Mesothelial cell of epicardium (in vitro differentiated cells): Measurements from ENCODE around the gene SDS. TPM values are rescaled to one million over a fixed set of nuclear protein-coding genes. Genes with fewer than 3 reads are reported as not detected.

Source experiments
- DNase-seq, 2 experiments: peaks; one replicate each; pipeline ENCODE4 v3.0.0; 2021; ENCODE audit warnings: low spot score in 2 of 2; ENCODE audit not compliant: unreplicated experiment in 2 of 2
- H3K27ac Mint-ChIP-seq: 2 replicates; pipeline ENCODE4 v1.8.0; 2021; ENCODE audit warnings: mixed read lengths
- H3K27me3 Mint-ChIP-seq: 2 replicates; pipeline ENCODE4 v1.8.0; 2021; ENCODE audit warnings: low read depth, mixed read lengths
- H3K36me3 Mint-ChIP-seq: 2 replicates; pipeline ENCODE4 v1.8.0; 2021; ENCODE audit warnings: mixed read lengths
- H3K4me1 Mint-ChIP-seq: 2 replicates; pipeline ENCODE4 v1.8.0; 2021; ENCODE audit warnings: mixed read lengths
- H3K4me3 Mint-ChIP-seq: 2 replicates; pipeline ENCODE4 v1.8.0; 2021; ENCODE audit warnings: mild to moderate bottlenecking, moderate library complexity, mixed read lengths
- H3K9me3 Mint-ChIP-seq: 2 replicates; pipeline ENCODE4 v1.8.0; 2021; ENCODE audit warnings: mixed read lengths
- CTCF ChIP-seq: fragments of 200-600 bp; sonication (generic); IDR thresholded peaks from one replicate; pipeline ENCODE4 v1.5.0; 2021; ENCODE audit warnings: antibody characterized with exemption; ENCODE audit not compliant: unreplicated experiment
- total RNA-seq: library from RNA; stranded (reverse); gene quantifications from 3 replicates; pipeline ENCODE4 v1.2.1, GENCODE V29; 2021

The SDS gene
- total RNA-seq, 1 donor from 2014 or later: not detected

GRCh38 chr12:113396200-113396599 lies 7.5 kb downstream of the SDS start:
- Mint-ChIP-seq H3K4me3 (no peak overlapping the region), H3K27ac (no peak overlapping the region), H3K4me1 (no peaks in the 10 kb centered on the region), H3K27me3 (peaks cover 15% of the 10 kb centered on the region), H3K36me3 (no peaks in the 10 kb centered on the region), H3K9me3 (peaks cover 4% of the 10 kb centered on the region)
- no peak for DNase-seq
- TF ChIP-seq CTCF: no peak

GRCh38 chr12:113395119-113395518 lies 8.6 kb downstream of the SDS start:
- Mint-ChIP-seq H3K9me3 (peaks cover 4% of the 10 kb centered on the region), H3K27ac (no peak overlapping the region), H3K4me3 (no peak overlapping the region), H3K36me3 (no peaks in the 10 kb centered on the region), H3K4me1 (no peaks in the 10 kb centered on the region), H3K27me3 (peaks cover 15% of the 10 kb centered on the region)
- DNase-seq: no peak
- TF ChIP-seq CTCF: no peak

GRCh38 chr12:113393749-113394148 lies 9.9 kb downstream of the SDS start:
- H3K9me3 Mint-ChIP-seq: peaks cover 4% of the 10 kb centered on the region
- H3K27me3 Mint-ChIP-seq: peaks cover 12% of the 10 kb centered on the region

GRCh38 chr12:113392988-113393579 lies 10.6 kb downstream of the SDS start:
- no peak for DNase-seq
- Mint-ChIP-seq H3K4me1 (no peaks in the 10 kb centered on the region), H3K4me3 (no peak overlapping the region), H3K27ac (no peak overlapping the region), H3K36me3 (peaks cover 4% of the 10 kb centered on the region), H3K9me3 (peaks cover 4% of the 10 kb centered on the region), H3K27me3 (peaks cover 8% of the 10 kb centered on the region)
- TF ChIP-seq CTCF: no peak

More at GRCh38 chr12:113393749-113394148, 9.9 kb downstream of the SDS start:
- H3K4me1 Mint-ChIP-seq: no peaks in the 10 kb centered on the region
- no peak for TF ChIP-seq CTCF
- no peak overlapping the region for H3K27ac Mint-ChIP-seq
- no peak for DNase-seq
- no peak overlapping the region for H3K4me3 Mint-ChIP-seq
- peaks cover under 1% of the 10 kb centered on the region for H3K36me3 Mint-ChIP-seq

- no peak overlapping the region for H3K4me3 Mint-ChIP-seq
- H3K27ac Mint-ChIP-seq: no peak overlapping the region
- H3K9me3 Mint-ChIP-seq: peaks cover 4% of the 10 kb centered on the region
- peaks cover 4% of the 10 kb centered on the region for H3K36me3 Mint-ChIP-seq
- no peaks in the 10 kb centered on the region for H3K4me1 Mint-ChIP-seq
- peaks cover 4% of the 10 kb centered on the region for H3K27me3 Mint-ChIP-seq
- TF ChIP-seq CTCF: no peak
- DNase-seq: no peak
Measured at GRCh38 chr12:113392520-113392919, 11.2 kb downstream of the SDS start.
